HepG2 (cell line): ENCODE results near the gene SNCG.

Experiments used
- FOXJ3 ChIP-seq: sonication (generic); formaldehyde crosslinking; IDR thresholded peaks from 2 replicates; pipeline ENCODE4 v1.4.0; 2020; ENCODE audit warnings: missing genetic modification reagents, mild to moderate bottlenecking, borderline replicate concordance
- TF ChIP-seq, protein P1 (sequence below): sonication (generic); formaldehyde crosslinking; IDR thresholded peaks from 2 replicates; pipeline ENCODE4 v1.5.0; 2020; ENCODE audit warnings: mild to moderate bottlenecking, missing genetic modification reagents, moderate library complexity

DNA sequence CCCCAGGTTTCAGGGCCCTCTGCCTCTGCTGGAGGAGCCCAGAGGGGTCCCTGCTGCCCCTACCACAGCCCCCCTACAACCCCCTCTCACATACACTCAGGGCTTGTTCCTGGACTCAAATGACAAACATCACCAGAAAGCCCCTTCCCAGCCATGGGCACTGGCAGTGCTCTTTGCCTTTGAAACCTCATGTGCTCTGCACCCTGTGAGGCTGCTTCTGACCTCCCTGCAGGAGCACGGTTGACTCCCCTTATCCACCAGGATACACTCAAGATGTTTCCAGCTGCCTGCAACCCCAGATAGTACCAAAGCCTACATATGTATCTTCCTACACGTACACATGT is 6.4 kb downstream of the SNCG start:
- no peak for TF ChIP-seq FOXJ3 (CRISPR knock-in tag)
- TF ChIP-seq, protein P1, sequence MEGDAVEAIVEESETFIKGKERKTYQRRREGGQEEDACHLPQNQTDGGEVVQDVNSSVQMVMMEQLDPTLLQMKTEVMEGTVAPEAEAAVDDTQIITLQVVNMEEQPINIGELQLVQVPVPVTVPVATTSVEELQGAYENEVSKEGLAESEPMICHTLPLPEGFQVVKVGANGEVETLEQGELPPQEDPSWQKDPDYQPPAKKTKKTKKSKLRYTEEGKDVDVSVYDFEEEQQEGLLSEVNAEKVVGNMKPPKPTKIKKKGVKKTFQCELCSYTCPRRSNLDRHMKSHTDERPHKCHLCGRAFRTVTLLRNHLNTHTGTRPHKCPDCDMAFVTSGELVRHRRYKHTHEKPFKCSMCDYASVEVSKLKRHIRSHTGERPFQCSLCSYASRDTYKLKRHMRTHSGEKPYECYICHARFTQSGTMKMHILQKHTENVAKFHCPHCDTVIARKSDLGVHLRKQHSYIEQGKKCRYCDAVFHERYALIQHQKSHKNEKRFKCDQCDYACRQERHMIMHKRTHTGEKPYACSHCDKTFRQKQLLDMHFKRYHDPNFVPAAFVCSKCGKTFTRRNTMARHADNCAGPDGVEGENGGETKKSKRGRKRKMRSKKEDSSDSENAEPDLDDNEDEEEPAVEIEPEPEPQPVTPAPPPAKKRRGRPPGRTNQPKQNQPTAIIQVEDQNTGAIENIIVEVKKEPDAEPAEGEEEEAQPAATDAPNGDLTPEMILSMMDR (CRISPR knock-in tag): no peak
